Activated T-helper 17 cell treated with anti-CD3 and anti-CD28 coated beads, Interleukin-2, amount 50 U/mL, for 72 hours (primary cell): ENCODE results near the gene TKFC. TPM values are rescaled to one million over a fixed set of nuclear protein-coding genes. Genes with fewer than 3 reads are reported as not detected.

Experiments used
- ATAC-seq: fragments of 150-1000 bp; cut with Tn5 transposase; replicated peaks from 2 replicates; pipeline ENCODE4 v1.10.0; 2021; ENCODE audit warnings: mild to moderate bottlenecking, moderate library complexity
- H3K27ac Mint-ChIP-seq: one replicate; pipeline ENCODE4 v1.8.0; 2022; ENCODE audit warnings: mixed read lengths
- H3K27me3 Mint-ChIP-seq: one replicate; pipeline ENCODE4 v1.8.0; 2022; ENCODE audit warnings: mixed read lengths
- H3K36me3 Mint-ChIP-seq: one replicate; pipeline ENCODE4 v1.8.0; 2022; ENCODE audit warnings: low read depth, mild to moderate bottlenecking, mixed read lengths
- H3K4me1 Mint-ChIP-seq: one replicate; pipeline ENCODE4 v1.8.0; 2022; ENCODE audit warnings: mixed read lengths
- H3K4me3 Mint-ChIP-seq: one replicate; pipeline ENCODE4 v1.8.0; 2022; ENCODE audit warnings: mild to moderate bottlenecking, mixed read lengths
- H3K9me3 Mint-ChIP-seq: one replicate; pipeline ENCODE4 v1.8.0; 2022; ENCODE audit warnings: mixed read lengths
- total RNA-seq, 2 donors: library from RNA; stranded (reverse); gene quantifications; one replicate each; pipeline ENCODE4 v1.2.3, GENCODE V29; 2022

Gene TKFC
- total RNA-seq, 2 donors from 2014 or later: 32.6 to 32.9 TPM

DNA sequence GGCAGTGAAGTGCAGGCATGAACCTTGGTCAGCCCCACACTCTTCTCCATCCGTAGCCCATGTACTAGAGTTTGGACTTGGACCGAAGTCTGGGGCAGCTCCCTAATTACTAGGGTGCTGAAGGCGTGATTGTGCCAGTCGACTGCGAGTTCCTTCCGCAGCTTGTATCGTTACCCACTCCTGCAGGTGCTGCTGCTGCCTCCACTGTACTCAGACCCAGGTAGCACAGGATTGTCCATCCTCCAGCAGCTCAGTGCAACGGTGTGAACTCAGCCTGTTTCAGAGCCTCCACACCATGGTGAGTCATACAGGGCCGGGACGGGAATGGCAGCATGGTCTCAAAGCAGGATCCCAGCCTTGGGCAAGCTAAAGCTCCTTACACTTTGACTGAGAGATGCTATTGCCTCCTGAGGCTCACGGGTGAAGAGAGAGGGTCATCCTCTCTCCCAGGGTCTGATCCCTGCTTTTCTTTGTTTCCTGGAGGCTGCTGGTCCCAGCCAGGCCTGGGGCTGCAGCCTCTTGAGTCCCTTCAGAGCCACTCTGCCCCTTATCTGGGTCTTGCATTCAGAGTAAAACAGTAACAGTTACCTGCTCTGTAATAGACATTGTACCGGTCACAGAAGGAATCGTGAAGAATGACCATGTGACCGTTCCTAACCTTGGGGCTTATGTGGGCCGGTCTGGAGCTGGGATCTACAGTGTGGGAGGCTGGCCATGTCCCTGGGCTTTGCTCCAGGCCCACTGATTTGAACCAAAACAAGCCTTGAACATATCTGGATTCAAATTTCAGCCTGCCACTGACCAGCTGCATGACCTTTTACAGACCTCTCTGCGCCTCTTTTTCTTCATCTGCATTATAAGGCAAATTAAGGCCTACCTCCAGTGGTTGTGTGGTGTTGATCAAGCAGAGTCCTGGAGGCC lies 1.7 kb downstream of the TKFC start:
- H3K27me3 Mint-ChIP-seq: no peaks in the 10 kb centered on the region
- no peaks in the 10 kb centered on the region for H3K9me3 Mint-ChIP-seq
- peak overlapping the region; percentile 99 for H3K27ac Mint-ChIP-seq
- no peak for ATAC-seq
- peaks cover 24% of the 10 kb centered on the region for H3K4me1 Mint-ChIP-seq
- H3K36me3 Mint-ChIP-seq: peaks cover 41% of the 10 kb centered on the region
- H3K4me3 Mint-ChIP-seq: peak overlapping the region; percentile 98

DNA sequence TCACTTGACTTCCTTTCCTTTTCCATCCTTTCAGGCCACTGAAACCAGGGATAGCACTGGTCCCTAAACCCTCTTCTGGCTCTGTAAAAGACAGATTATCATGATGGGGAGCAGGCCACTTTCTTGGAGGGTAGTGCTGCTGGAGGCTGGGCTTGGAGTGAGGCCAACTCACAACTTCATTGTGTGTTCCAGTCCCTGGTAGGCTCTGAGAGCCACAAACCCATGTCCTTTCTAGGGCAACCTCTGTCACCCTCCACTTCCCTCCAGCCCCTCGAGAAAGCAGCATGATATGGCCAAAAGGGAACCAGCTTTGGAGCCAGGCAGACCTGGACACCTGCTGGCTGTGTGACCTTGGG lies 2.3 kb downstream of the TKFC start:
- ATAC-seq: no peak
- Mint-ChIP-seq H3K27me3 (no peaks in the 10 kb centered on the region), H3K9me3 (no peaks in the 10 kb centered on the region), H3K4me1 (peaks cover 24% of the 10 kb centered on the region), H3K36me3 (peaks cover 35% of the 10 kb centered on the region), H3K27ac (peak overlapping the region; percentile 66), H3K4me3 (no peak overlapping the region)

DNA sequence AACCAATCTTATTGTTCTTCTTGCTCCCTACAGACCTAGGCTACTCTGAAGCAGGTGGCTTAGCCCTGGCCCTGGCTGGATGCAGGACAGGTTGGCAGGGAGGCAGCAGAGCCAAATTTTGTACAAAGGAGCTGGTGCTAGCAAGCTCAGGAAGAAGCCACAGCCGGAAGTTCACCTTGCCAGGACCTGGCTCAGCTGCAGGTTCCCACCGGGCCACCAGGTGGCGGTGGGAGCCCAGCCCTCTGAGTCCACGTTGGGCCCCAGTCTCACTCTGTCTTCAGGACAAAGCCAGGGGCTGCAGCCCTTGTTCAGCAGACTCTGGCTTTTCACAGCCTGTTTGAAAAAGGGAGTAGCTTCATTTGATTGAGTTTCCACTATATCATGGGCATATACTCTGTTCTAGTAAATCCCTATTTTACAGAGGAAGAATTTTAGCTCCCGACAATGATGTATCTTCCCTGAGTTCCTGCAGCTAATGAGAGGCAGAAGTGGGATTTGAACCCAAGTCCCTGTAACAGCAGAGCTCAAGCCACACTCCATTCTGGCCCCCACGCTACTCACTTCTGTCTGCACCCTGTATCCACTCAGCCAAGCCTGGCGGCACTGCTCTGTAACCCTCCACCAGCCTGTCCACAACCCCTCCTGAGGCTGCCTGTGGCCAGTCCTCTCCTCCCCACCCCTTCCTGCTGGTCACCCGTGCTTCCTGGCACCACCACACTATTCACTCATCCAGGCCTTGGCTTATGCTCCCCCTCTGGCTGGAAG lies 3.3 kb downstream of the TKFC start:
- Mint-ChIP-seq H3K4me1 (peaks cover 18% of the 10 kb centered on the region), H3K9me3 (no peaks in the 10 kb centered on the region), H3K4me3 (peak overlapping the region; percentile 25), H3K36me3 (peaks cover 25% of the 10 kb centered on the region), H3K27me3 (no peaks in the 10 kb centered on the region), H3K27ac (peak overlapping the region; percentile 66)
- peak; percentile 68 for ATAC-seq

DNA sequence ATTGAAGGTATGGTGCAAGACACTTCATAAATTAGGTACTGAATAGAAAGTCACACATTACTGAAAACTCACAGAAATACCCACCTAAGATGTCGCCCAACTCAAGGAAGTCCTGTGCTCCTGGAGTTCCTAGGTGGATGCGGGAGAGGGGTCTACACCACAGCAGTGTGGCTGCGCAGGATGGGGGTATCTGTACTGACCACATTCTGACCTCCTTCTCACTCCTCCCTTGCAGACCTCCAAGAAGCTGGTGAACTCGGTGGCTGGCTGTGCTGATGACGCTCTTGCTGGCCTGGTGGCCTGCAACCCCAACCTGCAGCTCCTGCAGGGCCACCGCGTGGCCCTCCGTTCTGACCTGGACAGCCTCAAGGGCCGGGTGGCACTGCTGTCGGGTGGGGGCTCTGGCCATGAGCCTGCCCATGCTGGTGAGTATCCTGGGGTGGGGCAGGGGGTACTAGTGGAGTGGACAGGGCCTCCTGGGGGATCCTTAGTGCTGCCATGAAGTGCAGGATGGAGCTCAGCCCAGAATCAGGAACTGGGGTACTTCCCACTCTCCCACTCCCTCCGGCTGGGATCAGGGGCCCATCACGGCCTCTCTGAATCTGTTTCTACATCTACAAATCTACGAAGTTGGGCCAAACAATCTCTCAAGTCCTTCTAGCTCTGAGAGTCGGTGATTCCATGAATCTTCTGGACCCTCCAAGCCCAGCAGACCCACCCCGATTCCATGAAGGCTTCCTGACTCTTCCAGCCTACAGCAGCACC lies 4.9 kb downstream of the TKFC start:
- peaks cover 15% of the 10 kb centered on the region for H3K36me3 Mint-ChIP-seq
- H3K27me3 Mint-ChIP-seq: no peaks in the 10 kb centered on the region
- peaks cover 9% of the 10 kb centered on the region for H3K4me1 Mint-ChIP-seq
- H3K4me3 Mint-ChIP-seq: no peak overlapping the region
- no peak for ATAC-seq
- H3K9me3 Mint-ChIP-seq: no peaks in the 10 kb centered on the region
- no peak overlapping the region for H3K27ac Mint-ChIP-seq

DNA sequence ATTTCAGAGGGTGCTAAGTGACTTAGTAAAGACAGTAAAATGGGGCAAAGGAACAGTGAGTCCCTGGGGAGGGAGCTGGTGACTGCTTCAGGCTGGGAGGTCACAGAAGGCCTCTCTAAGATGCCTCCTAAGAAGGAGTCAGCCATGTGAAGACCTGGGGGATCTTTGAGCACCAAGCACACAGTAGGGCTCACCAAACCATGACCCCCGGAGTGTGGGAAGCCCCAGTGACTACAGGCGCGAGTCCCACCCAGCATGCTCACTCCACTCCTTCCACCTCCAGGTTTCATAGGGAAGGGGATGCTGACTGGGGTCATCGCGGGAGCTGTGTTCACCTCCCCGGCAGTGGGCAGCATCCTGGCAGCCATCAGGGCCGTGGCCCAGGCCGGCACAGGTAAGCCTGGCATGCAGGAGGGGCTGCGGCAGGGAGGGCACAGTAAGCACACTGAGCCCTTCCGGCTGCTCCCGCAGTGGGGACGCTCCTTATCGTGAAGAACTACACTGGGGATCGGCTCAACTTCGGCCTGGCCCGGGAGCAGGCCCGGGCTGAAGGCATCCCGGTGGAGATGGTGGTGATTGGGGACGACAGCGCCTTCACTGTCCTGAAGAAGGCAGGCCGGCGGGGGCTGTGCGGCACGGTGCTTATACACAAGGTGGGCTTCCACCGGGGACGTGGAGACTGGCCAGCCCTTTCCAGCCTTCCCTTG lies 5.9 kb downstream of the TKFC start:
- H3K27me3 Mint-ChIP-seq: no peaks in the 10 kb centered on the region
- no peak for ATAC-seq
- H3K4me3 Mint-ChIP-seq: no peak overlapping the region
- no peak overlapping the region for H3K27ac Mint-ChIP-seq
- H3K36me3 Mint-ChIP-seq: peaks cover 5% of the 10 kb centered on the region
- H3K9me3 Mint-ChIP-seq: no peaks in the 10 kb centered on the region
- peaks cover 3% of the 10 kb centered on the region for H3K4me1 Mint-ChIP-seq

DNA sequence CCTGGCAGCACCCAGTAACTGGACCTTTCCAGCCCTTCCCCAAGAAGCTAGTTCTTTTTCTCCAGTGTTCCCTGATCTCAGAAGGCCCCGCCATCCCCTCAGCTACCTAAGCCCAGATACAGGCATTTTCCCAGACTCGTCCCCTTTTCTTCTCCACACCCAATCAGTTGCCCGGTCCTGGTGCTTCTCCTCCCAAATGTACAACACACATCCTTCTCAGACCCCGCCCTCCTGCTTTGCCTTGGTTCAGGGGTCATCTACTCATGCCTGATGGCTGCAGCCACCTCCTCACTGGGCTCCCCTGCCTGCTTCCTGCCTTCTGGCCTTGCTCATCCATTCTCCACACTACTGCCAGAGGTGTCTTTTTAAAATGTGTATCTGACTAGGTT lies 6.5 kb downstream of the TKFC start:
- Mint-ChIP-seq H3K9me3 (no peaks in the 10 kb centered on the region), H3K4me3 (no peak overlapping the region), H3K4me1 (no peaks in the 10 kb centered on the region), H3K27ac (no peak overlapping the region), H3K27me3 (no peaks in the 10 kb centered on the region), H3K36me3 (peaks cover 5% of the 10 kb centered on the region)
- no peak for ATAC-seq

DNA sequence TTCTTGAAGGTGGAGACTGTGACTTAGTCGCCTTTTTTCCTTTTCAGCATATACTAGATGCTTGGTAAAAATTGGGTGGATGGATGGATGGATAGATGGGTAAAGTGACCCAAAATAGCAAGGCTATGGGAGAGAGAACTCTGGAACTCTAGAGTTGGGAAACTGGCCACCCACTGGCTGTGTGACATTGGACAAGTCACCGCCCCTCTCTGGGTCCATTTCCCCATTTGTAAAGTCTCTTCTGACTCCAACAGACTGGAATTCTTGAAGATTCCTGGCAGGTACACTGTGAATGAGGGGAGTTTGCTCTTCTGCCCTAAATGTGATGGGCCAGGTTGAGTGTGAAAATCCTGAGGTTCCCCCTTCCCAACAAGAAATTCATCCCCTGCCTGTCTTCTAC lies 8.0 kb downstream of the TKFC start:
- ATAC-seq: no peak
- peaks cover 5% of the 10 kb centered on the region for H3K36me3 Mint-ChIP-seq
- H3K4me1 Mint-ChIP-seq: no peaks in the 10 kb centered on the region
- no peaks in the 10 kb centered on the region for H3K9me3 Mint-ChIP-seq
- no peaks in the 10 kb centered on the region for H3K27me3 Mint-ChIP-seq
- peak overlapping the region; percentile 3 for H3K27ac Mint-ChIP-seq
- no peak overlapping the region for H3K4me3 Mint-ChIP-seq

DNA sequence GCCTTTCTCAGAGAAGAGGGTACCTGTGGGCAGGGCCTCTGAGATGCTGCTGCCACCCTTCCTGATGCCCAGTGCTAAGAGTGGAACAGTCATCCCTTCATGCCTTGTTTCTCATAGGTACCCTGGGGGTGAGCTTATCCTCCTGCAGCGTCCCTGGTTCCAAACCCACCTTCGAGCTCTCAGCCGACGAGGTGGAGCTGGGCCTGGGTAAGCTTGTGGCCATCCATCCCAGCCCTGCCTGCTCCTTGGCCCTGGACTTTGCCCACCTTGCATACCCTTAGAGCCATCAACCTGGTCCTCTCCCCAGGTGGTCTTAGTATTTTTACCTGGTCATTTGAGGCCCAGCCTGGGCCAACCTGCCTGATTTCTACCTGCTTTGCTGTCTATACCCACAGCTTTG lies 8.7 kb downstream of the TKFC start:
- H3K9me3 Mint-ChIP-seq: no peaks in the 10 kb centered on the region

DNA sequence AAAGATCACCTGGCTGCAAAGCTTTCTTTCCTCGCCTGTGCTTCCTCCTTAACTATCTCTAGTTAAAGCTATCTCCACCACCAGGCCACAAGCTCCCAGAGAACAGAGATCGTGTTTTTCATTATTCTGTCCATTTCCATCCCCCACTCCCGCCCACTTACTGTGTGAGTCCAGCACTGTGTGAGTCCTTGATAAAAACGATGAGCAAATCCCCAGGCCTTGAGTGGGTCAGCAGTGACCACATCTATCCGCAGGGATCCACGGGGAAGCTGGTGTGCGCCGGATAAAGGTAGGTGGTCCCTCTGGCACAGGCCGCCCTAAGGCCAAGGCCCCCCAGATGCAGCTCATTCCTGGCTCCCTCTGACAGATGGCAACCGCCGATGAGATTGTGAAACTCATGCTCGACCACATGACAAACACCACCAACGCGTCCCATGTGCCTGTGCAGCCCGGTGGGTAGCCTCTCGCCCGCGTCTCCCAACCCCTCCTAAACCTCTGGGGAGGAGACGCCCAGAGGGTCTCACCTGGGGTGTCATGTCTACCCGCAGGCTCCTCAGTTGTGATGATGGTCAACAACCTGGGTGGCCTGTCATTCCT lies 9.3 kb downstream of the TKFC start:
- Mint-ChIP-seq H3K9me3 (no peaks in the 10 kb centered on the region), H3K4me3 (no peak overlapping the region), H3K27ac (peak overlapping the region; percentile 34), H3K27me3 (no peaks in the 10 kb centered on the region), H3K36me3 (peaks cover 5% of the 10 kb centered on the region), H3K4me1 (no peaks in the 10 kb centered on the region)
- no peak for ATAC-seq

More for the DNA sequence above, 8.7 kb downstream of the TKFC start:
- no peak for ATAC-seq
- peak overlapping the region; percentile 34 for H3K27ac Mint-ChIP-seq
- H3K4me1 Mint-ChIP-seq: no peaks in the 10 kb centered on the region
- no peak overlapping the region for H3K4me3 Mint-ChIP-seq
- no peaks in the 10 kb centered on the region for H3K27me3 Mint-ChIP-seq
- peaks cover 5% of the 10 kb centered on the region for H3K36me3 Mint-ChIP-seq

DNA sequence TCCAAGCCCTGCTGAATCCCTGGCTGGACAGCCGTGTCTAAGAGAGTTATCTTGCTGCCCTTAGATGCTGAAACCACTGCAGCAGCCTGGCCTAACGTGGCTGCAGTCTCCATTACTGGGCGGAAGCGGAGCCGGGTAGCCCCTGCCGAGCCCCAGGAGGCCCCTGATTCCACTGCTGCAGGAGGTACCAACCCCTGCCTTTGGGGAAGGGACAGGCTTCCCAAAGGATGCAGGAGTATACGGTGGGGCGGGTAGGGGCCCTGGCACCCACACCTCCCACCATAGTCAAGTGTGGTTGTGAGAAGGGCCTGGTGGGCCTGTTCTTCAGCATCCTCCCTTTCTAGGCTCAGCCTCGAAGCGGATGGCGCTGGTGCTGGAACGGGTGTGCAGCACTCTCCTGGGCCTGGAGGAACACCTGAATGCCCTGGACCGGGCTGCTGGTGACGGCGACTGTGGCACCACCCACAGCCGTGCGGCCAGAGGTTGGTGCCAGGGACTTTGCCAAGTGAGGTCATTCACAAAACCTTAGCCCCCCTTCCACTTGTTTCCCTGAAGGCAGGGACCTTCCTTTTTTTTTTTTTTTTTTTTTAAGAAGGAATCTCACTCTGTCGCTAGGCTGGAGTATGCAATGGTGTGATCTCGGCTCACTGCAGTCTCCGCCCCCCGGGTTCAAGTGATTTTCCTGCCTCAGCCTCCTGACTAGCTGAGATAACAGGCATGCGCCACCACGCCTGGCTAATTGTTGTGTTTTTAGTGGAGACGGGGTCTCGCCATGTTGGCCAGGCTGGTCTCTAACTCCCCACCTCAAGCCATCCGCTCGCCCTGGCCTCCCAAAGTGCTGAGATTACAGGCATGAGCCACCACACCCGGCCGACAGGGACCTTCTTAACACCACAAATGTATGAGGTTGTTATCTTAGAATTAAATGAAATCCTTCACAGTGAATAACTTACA lies 11.0 kb downstream of the TKFC start:
- no peak for ATAC-seq
- no peaks in the 10 kb centered on the region for H3K4me1 Mint-ChIP-seq

DNA sequence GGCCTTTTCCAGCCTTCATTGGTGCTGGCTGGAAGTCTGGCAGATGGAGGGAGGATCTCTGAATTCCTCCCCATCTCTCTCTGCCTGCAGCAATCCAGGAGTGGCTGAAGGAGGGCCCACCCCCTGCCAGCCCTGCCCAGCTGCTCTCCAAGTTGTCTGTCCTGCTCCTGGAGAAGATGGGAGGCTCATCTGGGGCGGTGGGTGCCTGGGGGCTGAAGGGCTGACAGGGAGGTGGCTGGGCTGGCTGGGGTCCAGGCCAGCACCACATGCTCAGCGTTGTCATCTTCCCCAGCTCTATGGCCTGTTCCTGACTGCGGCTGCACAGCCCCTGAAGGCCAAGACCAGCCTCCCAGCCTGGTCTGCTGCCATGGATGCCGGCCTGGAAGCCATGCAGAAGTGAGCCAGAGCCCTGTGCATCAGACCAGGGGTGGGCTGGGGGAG lies 12.2 kb downstream of the TKFC start:
- Mint-ChIP-seq H3K9me3 (no peaks in the 10 kb centered on the region), H3K27ac (peak overlapping the region; percentile 44), H3K36me3 (peaks cover 20% of the 10 kb centered on the region), H3K4me3 (no peak overlapping the region), H3K27me3 (no peaks in the 10 kb centered on the region), H3K4me1 (no peaks in the 10 kb centered on the region)
- ATAC-seq: no peak

More for the DNA sequence above, 11.0 kb downstream of the TKFC start:
- peak overlapping the region; percentile 44 for H3K27ac Mint-ChIP-seq
- peaks cover 10% of the 10 kb centered on the region for H3K36me3 Mint-ChIP-seq
- H3K27me3 Mint-ChIP-seq: no peaks in the 10 kb centered on the region
- H3K9me3 Mint-ChIP-seq: no peaks in the 10 kb centered on the region
- H3K4me3 Mint-ChIP-seq: no peak overlapping the region

DNA sequence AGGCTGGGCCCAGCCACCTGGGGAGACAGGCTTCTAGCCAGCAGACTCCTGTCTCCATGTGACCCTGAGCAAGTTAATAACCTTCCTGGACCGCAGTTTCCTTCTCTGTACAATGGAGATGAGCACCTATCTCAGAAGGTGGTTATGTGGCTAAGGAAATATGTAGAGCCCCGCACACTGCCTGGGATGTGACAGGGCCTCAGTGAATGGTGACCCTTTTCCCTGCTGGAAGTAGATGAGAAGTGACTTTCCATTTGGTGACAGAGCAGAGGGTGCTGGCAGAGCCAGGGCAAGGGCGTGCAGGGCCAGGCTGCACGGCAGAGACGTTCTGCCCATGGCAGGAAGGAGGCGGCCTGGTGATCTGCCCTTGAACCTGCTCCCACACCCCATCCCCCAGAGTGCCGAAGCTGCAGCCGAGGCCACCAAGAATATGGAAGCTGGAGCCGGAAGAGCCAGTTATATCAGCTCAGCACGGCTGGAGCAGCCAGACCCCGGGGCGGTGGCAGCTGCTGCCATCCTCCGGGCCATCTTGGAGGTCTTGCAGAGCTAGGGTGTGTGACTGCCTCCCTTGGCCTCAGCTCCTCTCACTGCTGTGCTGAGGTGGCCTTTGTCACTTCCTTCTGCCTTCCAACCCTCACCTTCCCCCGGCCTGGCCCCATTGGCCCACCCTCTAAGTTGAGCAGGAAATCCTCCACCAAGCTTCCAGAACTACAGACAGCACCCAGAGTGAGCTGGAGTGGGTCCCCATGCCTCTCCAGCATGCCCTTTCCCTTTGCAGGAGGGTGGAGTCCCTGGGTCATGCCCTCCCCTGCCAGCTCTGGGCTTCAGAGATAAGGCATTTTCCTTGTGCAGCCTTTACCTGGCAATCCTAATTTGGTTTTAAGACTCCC lies 13.2 kb downstream of the TKFC start:
- Mint-ChIP-seq H3K9me3 (no peaks in the 10 kb centered on the region), H3K4me1 (no peaks in the 10 kb centered on the region), H3K36me3 (peaks cover 20% of the 10 kb centered on the region), H3K27ac (peak overlapping the region; percentile 25), H3K27me3 (no peaks in the 10 kb centered on the region), H3K4me3 (no peak overlapping the region)
- no peak for ATAC-seq
